Stimulated activated CD8-positive, alpha-beta memory T cell treated with anti-CD3 and anti-CD28 coated beads, Interleukin-4, amount 100 ng/mL, for 24 hours (primary cell): ENCODE measurements around the gene ESRRG.

Experiments used
- DNase-seq: peaks from one replicate; pipeline ENCODE4 v3.0.0-alpha.2; 2020; ENCODE audit warnings: low read depth

The ESRRG gene

DNA sequence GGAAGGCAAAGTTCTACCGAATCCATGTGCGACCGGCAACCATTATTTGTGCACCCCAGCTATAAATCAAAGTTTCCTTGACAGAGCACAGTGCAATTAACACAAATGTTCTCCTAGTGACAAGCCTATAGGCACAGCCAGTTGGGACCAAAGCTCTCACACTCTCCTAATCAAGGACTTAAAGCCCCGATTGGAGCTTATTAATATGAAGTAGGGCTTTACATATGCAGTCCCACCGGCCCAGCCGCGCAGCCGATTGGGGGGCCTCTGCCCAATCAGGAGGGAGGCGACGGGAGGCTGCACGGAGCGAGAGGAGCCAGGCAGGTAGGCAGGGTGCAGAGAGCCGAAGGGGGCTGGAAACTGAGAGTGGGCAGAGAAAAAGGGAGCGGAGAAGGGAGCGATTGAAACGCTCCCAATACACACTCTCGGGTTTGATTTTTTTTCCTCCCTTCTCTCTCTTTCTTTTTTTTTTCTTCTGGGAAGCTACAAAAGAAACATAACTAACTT lies at the start of gene ESRRG:
TSS of gene ESRRG (minus strand) at position 156 of the 507 bp plus-strand sequence. CDS start at position 26, 130 bp downstream.
- DNase-seq: no peak

DNA sequence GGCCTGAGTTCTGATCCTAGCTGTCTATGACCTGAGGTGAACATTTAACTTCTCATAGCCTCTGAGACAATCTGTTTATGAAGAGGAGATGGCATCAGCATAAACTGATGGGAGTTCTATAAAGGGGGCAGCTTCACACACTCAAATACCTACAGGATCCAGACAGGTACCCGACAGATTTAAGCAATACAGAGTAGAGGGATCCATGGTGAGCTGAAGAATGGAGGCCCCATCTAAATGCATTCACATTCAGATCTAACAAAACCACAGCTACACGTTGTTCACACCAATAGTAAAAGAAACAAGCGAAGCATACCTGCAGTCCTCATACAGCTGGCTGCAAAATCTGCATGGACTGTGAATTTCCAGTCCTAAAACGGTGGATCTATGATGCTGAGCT lies 48.7 kb upstream of the ESRRG start:
- no peak for DNase-seq

DNA sequence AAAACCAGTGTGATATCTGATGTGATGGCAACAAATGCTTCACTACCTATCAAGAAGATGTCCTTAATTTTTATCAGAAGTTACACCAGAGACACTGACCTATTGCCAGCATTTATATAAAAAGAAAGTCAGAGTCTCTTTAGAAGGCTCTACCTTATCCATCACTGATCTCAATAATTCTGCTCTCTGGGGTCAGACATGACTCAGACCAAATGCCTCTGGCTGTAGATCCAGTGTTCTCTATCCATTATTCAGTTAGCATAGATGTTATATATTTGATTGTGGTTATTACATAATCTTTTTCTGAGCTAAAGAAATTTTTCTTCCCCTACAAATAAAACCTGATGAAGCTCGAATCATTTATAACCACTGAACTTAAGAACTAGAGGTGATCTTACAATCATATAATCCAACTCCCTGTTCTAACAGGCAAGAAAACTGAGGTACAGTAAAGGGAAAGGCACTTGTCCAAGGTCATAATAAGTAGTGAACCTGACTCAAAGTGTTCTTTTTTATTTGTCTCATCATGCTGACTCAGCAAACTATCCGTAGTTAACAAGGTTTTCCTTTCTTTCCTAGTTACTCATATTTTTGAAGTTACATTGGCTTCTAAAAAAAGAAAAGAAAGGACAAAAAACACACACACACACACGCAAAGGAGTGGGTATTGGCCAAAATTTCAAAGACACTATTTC lies 43.6 kb upstream of the ESRRG start:
- DNase-seq: no peak

DNA sequence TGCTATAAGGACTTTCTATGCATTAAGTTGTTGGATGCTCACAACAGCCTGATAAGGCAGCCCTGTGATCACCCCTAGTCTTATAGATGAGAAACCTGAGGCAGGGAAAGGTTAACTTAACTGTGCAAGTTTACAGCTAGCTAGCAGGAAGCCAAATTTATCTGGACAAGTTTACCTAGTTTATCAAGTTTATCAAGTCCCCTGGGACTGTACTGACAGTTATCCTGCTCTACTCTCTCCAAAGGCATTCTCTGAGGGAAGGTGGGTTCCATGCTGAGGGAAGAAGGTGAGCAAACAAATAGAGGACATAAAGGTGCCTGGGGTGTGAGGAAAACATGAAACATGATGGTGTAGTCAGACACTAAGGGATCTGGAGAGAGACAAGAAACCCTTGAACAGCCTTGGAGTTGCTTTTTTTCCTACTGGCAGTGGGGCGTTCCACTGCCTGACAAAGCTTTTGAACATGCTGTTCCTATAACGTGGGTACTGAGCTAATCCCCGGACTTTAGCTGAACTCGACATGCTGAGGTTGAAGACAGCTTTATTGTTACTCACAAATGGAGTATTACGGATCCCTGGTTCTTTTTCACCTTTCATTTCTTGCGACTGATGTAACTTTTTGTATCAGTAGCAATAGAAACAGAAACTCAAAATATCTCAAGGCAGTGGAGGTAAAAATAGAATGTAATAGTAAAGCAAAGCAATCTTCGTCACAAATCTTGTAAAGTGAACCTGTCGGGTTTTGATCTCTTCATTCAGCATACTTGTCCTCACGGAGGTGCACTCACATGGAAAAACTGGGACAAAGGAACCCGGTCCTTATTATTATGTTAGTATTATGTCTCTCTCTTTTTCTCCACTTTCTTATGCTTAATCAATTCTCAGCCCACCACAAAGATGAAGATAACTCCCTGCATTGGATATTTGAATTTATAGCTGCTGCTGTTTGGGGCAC lies 42.4 kb upstream of the ESRRG start:
- no peak for DNase-seq

DNA sequence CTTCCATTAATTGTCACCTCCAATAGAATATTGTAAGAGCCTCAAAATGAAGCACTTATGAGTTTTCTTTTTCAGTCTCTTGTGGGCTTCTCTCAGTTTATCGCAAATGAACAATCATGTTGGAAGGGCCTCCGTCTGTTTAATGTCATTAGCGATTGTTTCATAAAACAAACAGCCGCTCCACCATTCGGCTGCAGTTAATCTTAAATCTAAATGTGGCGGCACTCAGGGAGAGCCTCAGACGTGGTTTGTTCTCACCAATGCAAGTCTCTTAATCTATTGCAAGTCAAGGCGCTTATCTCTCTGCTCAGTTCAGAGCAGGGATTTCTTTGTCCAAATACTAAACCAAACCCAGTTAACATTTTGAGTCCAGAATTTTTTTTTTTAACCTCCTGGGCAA lies 34.9 kb upstream of the ESRRG start:
- no peak for DNase-seq

DNA sequence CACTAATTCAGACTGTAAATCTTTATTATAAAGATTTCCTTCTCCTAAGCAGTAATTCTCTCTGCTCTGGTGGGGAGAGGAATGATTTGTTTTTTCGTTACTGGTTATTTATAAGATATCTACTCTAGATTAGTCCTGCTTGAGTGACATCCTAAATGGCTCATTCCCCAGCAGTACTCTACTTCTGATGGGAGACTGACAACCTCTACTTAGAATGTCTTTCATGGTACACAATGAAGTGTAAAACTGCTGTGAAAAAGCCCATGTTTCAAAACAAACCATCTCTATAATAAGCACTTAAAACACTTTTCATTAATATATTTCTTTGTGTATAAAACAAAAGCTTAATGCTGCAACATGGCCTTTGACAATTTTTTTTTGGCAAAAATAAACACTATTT lies 33.9 kb upstream of the ESRRG start:
- DNase-seq: no peak

DNA sequence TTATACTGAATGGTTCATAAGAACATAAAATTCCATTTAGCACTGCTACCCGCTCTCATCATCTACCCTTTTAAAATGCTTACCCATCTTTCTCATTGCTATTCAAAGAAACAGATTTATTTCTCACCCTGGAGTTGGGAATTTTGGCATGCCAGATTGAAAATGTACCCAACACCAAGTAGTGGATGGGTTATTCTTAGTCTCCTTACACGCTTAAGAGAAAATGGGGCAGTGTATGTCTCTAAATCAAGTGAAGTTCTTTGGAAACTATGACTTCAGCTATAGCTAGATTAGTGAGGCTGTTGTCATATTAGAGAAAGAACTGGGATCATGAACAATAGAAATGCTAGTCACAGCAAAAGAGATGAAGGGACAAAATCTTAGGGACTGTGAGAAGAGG lies 27.7 kb upstream of the ESRRG start:
- no peak for DNase-seq

DNA sequence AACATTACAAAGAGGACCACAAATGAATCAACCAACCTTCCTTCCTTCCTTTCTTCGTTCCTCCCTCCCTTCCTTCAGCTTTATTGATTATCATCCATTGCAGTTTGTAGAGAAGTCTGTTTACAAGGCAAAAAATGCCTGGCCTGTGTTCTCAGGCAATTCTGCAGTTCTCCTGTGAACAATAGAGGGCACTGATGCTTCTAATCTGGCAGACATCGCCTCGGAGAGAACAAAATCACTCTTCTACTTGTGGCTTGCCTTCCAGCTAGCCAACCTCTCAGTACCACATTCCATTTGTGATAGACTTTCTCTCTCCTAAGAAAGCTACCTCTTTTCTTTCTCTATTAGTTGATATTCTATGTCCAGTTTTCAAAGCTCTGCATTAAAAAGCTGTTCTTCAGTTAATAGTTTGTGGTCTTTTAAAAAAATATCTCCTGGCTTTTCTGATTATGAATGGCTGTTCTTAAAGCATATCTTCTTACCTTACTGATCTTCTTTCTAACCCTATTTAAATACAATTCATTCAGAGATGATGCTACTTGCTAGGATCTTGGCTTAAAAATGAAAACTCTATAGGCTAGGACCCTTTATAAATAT lies 26.9 kb upstream of the ESRRG start:
- DNase-seq: no peak

DNA sequence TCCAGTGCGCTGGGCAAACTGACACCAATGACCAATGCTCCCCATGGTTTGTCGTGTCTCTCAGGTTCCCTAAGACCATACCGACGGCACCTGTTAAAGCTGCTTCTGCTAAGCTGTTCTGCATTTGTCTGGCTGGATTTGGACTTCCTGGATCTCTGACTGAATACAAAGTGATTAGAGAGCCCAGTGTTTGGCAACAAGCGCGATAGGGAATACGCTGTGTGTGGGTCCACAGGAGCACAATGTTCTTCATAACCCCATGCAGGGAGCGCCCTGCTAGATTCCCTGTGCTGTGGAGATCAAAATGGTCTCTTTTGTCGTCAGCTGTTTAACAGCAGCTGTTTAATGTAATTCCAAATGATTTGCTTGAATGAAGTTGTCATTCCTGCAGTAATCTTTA lies 26.0 kb upstream of the ESRRG start:
- DNase-seq: no peak

DNA sequence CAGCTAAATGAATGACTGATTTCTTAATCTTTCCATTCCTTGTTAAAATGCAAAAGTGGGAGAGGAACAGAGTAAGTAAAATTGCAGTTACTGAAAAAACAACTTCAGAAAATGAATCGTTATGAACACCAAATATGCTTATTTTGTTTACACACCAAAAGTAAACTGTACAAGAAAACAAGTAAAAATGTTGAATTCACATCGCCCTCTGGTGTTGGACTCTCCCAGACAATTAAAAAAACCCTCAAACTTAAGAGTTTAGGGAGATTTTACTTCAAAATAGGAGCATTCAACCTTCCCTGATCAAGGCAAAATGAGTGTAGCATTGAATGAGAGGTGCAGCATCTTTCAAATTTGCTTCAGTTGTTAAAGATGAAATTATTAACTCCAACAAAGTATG lies 19.4 kb upstream of the ESRRG start:
- DNase-seq: no peak

DNA sequence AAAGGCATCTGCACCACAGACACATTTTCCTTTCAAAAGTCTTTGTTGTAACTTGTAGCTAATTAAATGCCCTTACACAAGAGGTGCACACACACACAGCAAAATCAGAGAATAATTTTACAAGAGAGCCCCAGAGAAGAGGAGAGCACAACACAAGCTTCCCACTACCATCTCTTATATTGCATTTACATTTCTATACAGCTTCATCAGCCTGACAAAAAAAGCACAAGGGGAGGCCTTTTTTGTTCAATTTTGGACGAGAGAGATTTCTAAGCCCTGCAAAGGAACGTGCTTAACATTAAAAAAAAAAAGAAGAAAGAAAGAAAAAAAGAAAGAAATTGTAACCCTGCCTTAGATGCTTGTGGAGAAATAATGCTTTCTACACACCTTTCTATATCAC lies 17.1 kb upstream of the ESRRG start:
- no peak for DNase-seq

DNA sequence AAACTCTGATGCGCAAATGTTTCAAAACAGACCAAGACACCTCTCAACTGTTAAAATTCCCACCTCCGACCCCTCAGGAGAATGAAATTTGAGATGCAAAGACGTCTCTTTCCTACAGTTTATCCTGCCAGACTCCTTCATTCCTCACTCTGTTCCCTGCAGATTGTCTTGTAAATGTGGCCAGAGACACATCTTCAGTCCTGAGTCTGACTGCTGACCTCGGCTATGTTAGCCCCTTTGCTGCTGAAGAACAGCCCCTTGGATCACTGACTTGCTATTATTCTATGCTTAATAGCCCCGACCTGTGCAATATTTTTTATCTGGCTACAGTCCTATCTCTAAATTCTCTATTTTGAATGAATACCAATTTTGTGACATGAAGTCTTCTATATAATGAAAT lies 16.6 kb upstream of the ESRRG start:
- DNase-seq: no peak

DNA sequence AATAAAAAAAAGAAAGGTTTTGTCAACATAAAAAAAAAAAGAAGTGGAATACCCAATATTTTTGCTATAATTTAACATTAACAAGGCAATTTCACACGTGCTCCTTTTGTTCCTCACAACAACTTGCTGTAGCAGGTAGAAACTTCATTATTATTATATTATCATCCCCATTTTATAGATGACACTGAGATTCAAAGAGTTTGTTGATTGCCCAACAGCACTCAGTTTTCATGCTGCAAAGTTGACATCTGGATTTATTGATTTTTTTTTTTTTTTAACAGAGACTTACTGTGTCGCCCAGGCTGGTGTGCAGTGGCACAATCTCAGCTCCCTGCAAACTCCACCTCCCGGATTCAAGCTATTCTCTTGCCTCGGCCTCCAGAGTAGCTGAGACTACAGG lies 8.9 kb upstream of the ESRRG start:
- DNase-seq: no peak

DNA sequence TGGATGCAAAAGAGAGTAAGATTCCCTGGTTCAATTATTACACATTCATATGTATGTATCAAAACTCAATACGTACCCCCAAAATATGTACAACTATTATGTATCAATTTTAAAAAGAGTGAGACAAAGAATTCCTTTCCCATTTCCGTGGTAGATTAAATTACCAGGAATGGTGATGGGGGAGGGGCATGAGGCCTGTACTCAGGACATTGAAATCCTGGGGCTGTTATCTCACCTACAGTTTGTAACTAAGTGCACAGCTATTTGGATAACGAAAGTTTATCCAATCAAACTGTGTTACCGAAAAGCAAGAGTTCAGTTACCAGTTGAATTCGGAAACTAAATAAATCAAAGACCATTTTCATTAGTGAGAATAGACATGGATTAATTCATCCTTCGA lies 8.3 kb upstream of the ESRRG start:
- no peak for DNase-seq

DNA sequence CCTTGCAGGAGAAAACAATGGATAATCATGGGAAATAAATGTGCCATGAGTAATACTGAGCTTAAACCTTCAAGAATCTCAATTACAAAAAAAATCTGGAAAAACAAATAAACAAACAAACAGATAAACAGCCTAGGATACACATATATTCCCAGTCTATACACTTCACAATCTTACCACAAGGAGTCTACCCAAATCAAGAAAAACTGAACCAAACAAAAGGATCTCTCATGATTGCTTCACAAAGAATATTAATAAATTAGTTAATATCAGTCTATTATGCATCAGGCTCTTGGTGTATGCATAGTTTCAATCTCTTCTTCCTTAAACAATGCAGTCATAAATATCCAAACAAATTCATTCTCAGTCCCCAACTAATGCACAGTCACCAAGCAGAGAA lies 3.2 kb upstream of the ESRRG start:
- DNase-seq: no peak

DNA sequence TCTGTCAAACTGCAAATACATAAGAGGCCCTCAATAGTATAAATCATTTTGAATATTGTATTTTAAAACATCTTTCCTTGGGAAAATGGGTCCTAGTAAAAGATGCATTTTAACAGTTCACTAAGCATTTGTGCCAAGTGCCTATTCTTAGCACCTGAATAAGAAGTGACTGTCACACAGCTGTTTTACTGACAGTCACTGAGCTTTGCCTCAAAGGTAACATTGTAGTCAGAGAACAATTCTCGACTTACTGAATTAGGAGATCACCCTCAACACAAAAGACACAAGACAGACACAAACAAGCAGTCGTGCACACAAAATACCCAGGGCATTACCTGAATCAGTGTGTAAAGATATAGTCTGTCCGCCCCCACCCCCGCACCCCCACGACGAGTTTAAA lies 408 bp downstream of the ESRRG start:
- no peak for DNase-seq

DNA sequence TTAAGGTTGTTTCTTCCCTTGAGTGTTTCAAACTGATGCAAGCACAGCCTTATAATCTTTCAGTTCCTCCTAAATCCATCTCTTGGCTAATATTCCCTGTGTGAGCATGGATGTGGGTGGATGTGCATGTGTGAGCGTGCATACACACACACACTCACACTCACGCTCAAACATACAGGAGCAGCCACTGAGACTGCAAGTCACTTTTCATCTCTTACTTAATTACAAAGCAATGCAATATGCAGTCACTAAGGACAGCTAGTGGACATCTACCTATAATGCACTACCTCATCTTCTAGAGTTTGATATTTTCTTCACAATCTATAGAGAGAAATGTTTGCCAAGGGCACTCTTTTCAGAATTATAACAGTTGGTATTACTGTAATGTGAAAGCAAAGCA lies 1.4 kb downstream of the ESRRG start:
- DNase-seq: no peak

DNA sequence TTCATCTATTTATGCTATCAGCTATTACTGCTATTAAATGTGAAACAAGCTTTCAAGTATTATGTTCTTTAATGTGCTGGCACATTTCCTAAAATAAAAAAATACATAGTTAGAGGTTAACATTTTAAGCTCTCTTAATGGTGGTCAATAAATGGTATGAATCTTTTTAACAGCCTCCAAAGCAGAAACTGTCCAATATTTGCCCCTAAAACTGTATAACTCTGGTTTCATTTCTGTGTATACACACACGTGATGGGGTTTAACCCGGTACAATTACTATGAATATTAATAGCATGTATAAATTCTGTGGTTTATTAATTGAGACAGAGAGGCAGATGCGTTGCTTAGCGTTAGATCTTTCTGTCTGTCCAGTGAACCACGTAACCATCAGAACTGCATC lies 2.2 kb downstream of the ESRRG start:
- DNase-seq: no peak

DNA sequence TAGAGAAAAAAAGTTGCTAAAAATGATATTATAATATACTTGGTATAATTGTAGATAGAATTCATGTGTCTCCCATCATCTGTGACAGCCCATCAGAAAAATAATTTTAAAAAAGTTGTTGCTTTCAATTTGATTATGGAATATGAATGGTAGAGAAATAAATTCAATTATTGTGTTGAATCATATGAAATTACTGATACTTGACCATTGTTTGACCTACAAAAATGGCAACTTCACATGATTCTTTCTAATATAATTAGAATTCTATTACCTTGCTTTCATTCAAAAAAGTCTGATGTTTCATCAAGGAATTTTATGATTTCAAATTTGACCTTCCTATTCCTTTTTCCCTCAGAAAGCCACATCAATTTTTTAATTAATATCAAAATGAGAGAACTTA lies 11.5 kb downstream of the ESRRG start:
- DNase-seq: no peak

DNA sequence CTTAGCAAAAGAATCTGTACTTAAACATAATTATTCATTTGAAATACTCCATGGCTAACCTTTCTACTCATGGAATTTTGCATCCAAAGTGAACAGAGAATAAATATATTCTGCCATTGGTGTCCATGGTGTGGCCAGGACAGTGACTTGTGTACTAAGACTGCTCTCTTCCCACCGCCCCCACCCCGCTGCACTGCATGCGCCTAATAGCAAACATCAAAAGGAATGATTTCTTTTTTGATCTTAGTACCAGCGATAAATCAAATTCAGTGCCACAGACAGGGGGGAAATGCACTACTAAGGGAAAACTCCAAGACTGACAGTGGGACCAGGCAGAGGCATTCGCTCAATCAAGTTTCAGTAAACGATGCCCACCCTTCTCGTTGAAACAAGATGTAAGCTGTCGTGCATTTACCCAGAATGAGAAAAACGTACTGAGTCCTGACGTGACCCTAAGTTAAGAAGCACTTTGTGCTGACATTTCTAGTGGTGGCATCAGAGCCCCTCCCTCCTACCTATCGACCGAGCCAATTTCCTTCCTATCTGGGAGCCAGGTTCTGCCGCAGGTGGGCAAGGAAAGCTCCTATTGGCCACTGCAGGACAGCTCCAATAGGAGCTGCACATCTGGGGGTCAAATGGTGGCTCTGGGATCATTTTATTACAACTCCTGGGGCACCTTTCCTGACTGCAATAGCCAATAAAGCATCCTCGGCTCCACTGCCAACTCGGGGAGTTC lies 12.5 kb downstream of the ESRRG start:
- no peak for DNase-seq

DNA sequence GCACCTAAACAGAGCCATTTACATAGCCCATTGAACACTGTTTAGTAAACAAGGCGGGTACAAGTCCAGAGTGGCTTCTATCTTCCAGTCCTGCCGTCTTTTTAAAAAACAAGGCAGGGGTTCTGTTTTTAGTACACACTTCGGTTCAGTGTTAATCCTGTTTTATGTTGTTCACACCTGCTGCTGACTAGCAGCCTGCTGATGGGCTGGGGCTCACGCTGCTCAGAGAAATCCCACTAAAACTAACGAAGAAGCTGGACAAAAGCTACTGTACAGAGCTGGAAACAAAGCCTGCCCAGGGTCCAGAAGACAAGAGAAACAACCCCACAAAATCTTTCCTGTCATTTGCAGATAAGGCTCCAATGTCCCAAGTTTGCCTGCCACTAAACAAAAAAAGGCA lies 13.2 kb downstream of the ESRRG start:
- DNase-seq: no peak

DNA sequence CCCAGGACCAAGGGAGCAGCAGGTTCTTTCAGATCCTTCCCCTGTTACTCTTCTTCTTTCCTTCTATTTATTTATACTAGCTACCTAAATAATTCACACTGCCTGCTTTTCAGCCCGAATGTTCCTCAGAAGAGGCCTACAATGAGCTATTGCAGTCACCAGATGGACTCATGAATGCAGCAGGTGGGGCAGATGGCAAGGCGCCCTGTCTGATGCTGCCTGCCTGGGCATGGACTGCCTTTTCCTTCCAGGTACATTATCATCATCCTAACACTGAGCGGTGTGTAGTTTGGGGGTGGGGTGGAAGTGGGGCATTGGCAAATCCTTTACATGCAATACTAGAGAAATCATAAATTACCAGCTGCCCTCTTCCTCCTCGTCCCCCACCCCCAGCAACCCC lies 17.6 kb downstream of the ESRRG start:
- no peak for DNase-seq
